GM12892 (cell line): ENCODE results near the gene PRKCH.

Experiments
- POLR2A ChIP-seq: IDR thresholded peaks from 2 replicates; pipeline ENCODE4 v1.6.1; 2011; ENCODE audit warnings: low read depth, low read length, control low read depth
- POLR2AphosphoS5 ChIP-seq: IDR thresholded peaks from 2 replicates; pipeline ENCODE4 v1.6.1; 2011; ENCODE audit warnings: low read depth, low read length, control low read depth

GRCh38 chr14:61394542-61394941 is 73.2 kb downstream of the PRKCH start:
- no peak for TF ChIP-seq POLR2A
- TF ChIP-seq POLR2AphosphoS5: no peak
